Neural progenitor cell (in vitro differentiated cells): ENCODE measurements around the gene VPS26B. TPM values are rescaled to one million over a fixed set of nuclear protein-coding genes. Genes with fewer than 3 reads are reported as not detected.
A peak's percentile ranks its signal among the peaks of the same experiment; 100 is the strongest.

Experiments used
- DNase-seq: peaks from one replicate; pipeline ENCODE4 v3.0.0-alpha.2; 2016; ENCODE audit warnings: low spot score
- H2AFZ ChIP-seq: fragments of 200-600 bp; sonication (generic); replicated peaks from 2 replicates; pipeline ENCODE4 v1.6.1; 2016; ENCODE audit warnings: antibody characterized with exemption
- H3F3A ChIP-seq: fragments of 200-600 bp; sonication (generic); 2 replicates; pipeline ENCODE4 v1.6.1; 2016; ENCODE audit warnings: antibody characterized with exemption, low read depth
- H3K27ac ChIP-seq: fragments of 200-600 bp; sonication (generic); 2 replicates; pipeline ENCODE4 v1.5.1; 2016; ENCODE audit warnings: mild to moderate bottlenecking
- H3K27me3 ChIP-seq: fragments of 200-600 bp; sonication (generic); 2 replicates; pipeline ENCODE4 v1.6.1; 2016; ENCODE audit warnings: mild to moderate bottlenecking, moderate library complexity
- H3K36me3 ChIP-seq: fragments of 200-600 bp; sonication (generic); 2 replicates; pipeline ENCODE4 v1.5.1; 2016
- H3K4me1 ChIP-seq: fragments of 200-600 bp; sonication (generic); 2 replicates; pipeline ENCODE4 v1.6.1; 2016; ENCODE audit warnings: mixed run types
- H3K4me2 ChIP-seq: fragments of 200-600 bp; sonication (generic); 2 replicates; pipeline ENCODE4 v1.6.1; 2016
- H3K4me3 ChIP-seq: fragments of 200-600 bp; sonication (generic); 2 replicates; pipeline ENCODE4 v1.5.1; 2016
- H3K79me2 ChIP-seq: fragments of 200-600 bp; sonication (generic); 2 replicates; pipeline ENCODE4 v1.6.1; 2016; ENCODE audit warnings: low read depth
- H3K9ac ChIP-seq: fragments of 200-600 bp; sonication (generic); 2 replicates; pipeline ENCODE4 v1.6.1; 2016
- H3K9me3 ChIP-seq: fragments of 200-600 bp; sonication (generic); 2 replicates; pipeline ENCODE4 v1.5.1; 2016; ENCODE audit warnings: low read depth
- H4K20me1 ChIP-seq: fragments of 200-600 bp; sonication (generic); 2 replicates; pipeline ENCODE4 v1.6.1; 2016; ENCODE audit warnings: low read depth
- H3K27ac Mint-ChIP-seq: 3 replicates; pipeline ENCODE4 v1.8.0; 2021; ENCODE audit warnings: mixed read lengths
- H3K27me3 Mint-ChIP-seq: 2 replicates; pipeline ENCODE4 v1.8.0; 2022; ENCODE audit warnings: low read depth, mild to moderate bottlenecking, inconsistent platforms, moderate library complexity, mixed read lengths; ENCODE audit not compliant: insufficient read depth
- H3K36me3 Mint-ChIP-seq: 3 replicates; pipeline ENCODE4 v1.8.0; 2021; ENCODE audit warnings: mixed read lengths
- H3K4me1 Mint-ChIP-seq: 3 replicates; pipeline ENCODE4 v1.8.0; 2021; ENCODE audit warnings: mixed read lengths
- H3K4me3 Mint-ChIP-seq: 3 replicates; pipeline ENCODE4 v1.8.0; 2021; ENCODE audit warnings: mild to moderate bottlenecking, moderate library complexity, mixed read lengths
- H3K9me3 Mint-ChIP-seq: 3 replicates; pipeline ENCODE4 v1.8.0; 2020; ENCODE audit warnings: mixed read lengths
- CTCF ChIP-seq: fragments of 200-600 bp; sonication (generic); IDR thresholded peaks from 2 replicates; pipeline ENCODE4 v1.5.1; 2017; ENCODE audit warnings: antibody characterized with exemption, mild to moderate bottlenecking
- EZH2 ChIP-seq: fragments of 200-600 bp; sonication (generic); IDR thresholded peaks from 2 replicates; pipeline ENCODE4 v1.6.1; 2017; ENCODE audit warnings: antibody characterized with exemption, mild to moderate bottlenecking, moderate library complexity
- EZH2phosphoT487 ChIP-seq: fragments of 200-600 bp; sonication (generic); IDR thresholded peaks from 2 replicates; pipeline ENCODE4 v1.6.1; 2017; ENCODE audit warnings: antibody characterized with exemption
- total RNA-seq: library from RNA; depleted of rRNA; stranded (reverse); fragments of >200 nt; gene quantifications from 2 replicates; pipeline ENCODE4 v1.2.3, GENCODE V29; 2015; ENCODE audit warnings: low replicate concordance

The VPS26B gene
- total RNA-seq, 1 donor from 2014 or later = 17.6 TPM

GRCh38 chr11:134287561-134287960 lies 63.1 kb downstream of the VPS26B start:
- Histone ChIP-seq H2AFZ (no peak overlapping the region), H3K4me1 (no peaks in the 10 kb centered on the region), H3K9me3 (no peaks in the 10 kb centered on the region), H3K36me3 (no peaks in the 10 kb centered on the region), H3F3A (no peaks in the 10 kb centered on the region), H4K20me1 (no peaks in the 10 kb centered on the region), H3K27me3 (no peaks in the 10 kb centered on the region), H3K4me3 (no peak overlapping the region), H3K9ac (no peak overlapping the region), H3K4me2 (no peak overlapping the region), H3K27ac (no peak overlapping the region), H3K79me2 (no peaks in the 10 kb centered on the region)
- DNase-seq = no peak
- Mint-ChIP-seq H3K27ac (no peak overlapping the region), H3K27me3 (peaks cover 15% of the 10 kb centered on the region), H3K36me3 (no peaks in the 10 kb centered on the region), H3K4me3 (no peak overlapping the region), H3K4me1 (peaks cover 21% of the 10 kb centered on the region), H3K9me3 (no peaks in the 10 kb centered on the region)
- no peak for TF ChIP-seq EZH2
- TF ChIP-seq CTCF = no peak
- TF ChIP-seq EZH2phosphoT487 = no peak

GRCh38 chr11:134288486-134288885 lies 64.0 kb downstream of the VPS26B start:
- H3K9me3 ChIP-seq = no peaks in the 10 kb centered on the region
- H3K27ac ChIP-seq = no peak overlapping the region
- peaks cover 15% of the 10 kb centered on the region for H3K27me3 Mint-ChIP-seq
- no peak overlapping the region for H3K27ac Mint-ChIP-seq
- H3K27me3 ChIP-seq = no peaks in the 10 kb centered on the region
- peaks cover 21% of the 10 kb centered on the region for H3K4me1 Mint-ChIP-seq
- no peaks in the 10 kb centered on the region for H3K4me1 ChIP-seq
- H4K20me1 ChIP-seq = no peaks in the 10 kb centered on the region
- H3K4me2 ChIP-seq = no peak overlapping the region
- no peaks in the 10 kb centered on the region for H3K9me3 Mint-ChIP-seq
- H3K79me2 ChIP-seq = no peaks in the 10 kb centered on the region
- no peak overlapping the region for H3K9ac ChIP-seq
- H3K4me3 ChIP-seq = no peak overlapping the region
- H3F3A ChIP-seq = no peaks in the 10 kb centered on the region
- no peak overlapping the region for H2AFZ ChIP-seq
- H3K4me3 Mint-ChIP-seq = no peak overlapping the region
- no peaks in the 10 kb centered on the region for H3K36me3 ChIP-seq
- TF ChIP-seq EZH2 (no peak), EZH2phosphoT487 (no peak), CTCF (no peak)
- no peak for DNase-seq
- no peaks in the 10 kb centered on the region for H3K36me3 Mint-ChIP-seq

GRCh38 chr11:134289167-134289566 lies 64.7 kb downstream of the VPS26B start:
- no peak for DNase-seq
- no peaks in the 10 kb centered on the region for H3K36me3 ChIP-seq
- Mint-ChIP-seq H3K27me3 (peaks cover 13% of the 10 kb centered on the region), H3K4me3 (no peak overlapping the region), H3K4me1 (peaks cover 21% of the 10 kb centered on the region), H3K27ac (peak overlapping the region; percentile 23), H3K36me3 (no peaks in the 10 kb centered on the region), H3K9me3 (no peaks in the 10 kb centered on the region)
- H3K9ac ChIP-seq = no peak overlapping the region
- no peak overlapping the region for H2AFZ ChIP-seq
- H3K27me3 ChIP-seq = no peaks in the 10 kb centered on the region
- no peaks in the 10 kb centered on the region for H3F3A ChIP-seq
- H3K27ac ChIP-seq = no peak overlapping the region
- no peaks in the 10 kb centered on the region for H4K20me1 ChIP-seq
- H3K4me1 ChIP-seq = no peaks in the 10 kb centered on the region
- H3K4me2 ChIP-seq = no peak overlapping the region
- H3K4me3 ChIP-seq = no peak overlapping the region
- no peak for TF ChIP-seq EZH2
- no peak for TF ChIP-seq CTCF
- TF ChIP-seq EZH2phosphoT487 = no peak
- no peaks in the 10 kb centered on the region for H3K79me2 ChIP-seq
- no peaks in the 10 kb centered on the region for H3K9me3 ChIP-seq

- Histone ChIP-seq H3K4me1 (no peaks in the 10 kb centered on the region), H3K27me3 (no peaks in the 10 kb centered on the region), H2AFZ (no peak overlapping the region), H3K27ac (no peak overlapping the region), H3K4me3 (no peak overlapping the region), H3K4me2 (no peak overlapping the region), H3F3A (no peaks in the 10 kb centered on the region), H3K9me3 (no peaks in the 10 kb centered on the region), H4K20me1 (no peaks in the 10 kb centered on the region), H3K9ac (no peak overlapping the region), H3K36me3 (no peaks in the 10 kb centered on the region), H3K79me2 (no peaks in the 10 kb centered on the region)
- H3K27ac Mint-ChIP-seq = no peak overlapping the region
- TF ChIP-seq EZH2 (no peak), EZH2phosphoT487 (no peak), CTCF (no peak)
- peaks cover 21% of the 10 kb centered on the region for H3K4me1 Mint-ChIP-seq
- no peaks in the 10 kb centered on the region for H3K9me3 Mint-ChIP-seq
- H3K36me3 Mint-ChIP-seq = no peaks in the 10 kb centered on the region
- peak; percentile 50 for DNase-seq
- H3K4me3 Mint-ChIP-seq = no peak overlapping the region
- peaks cover 11% of the 10 kb centered on the region for H3K27me3 Mint-ChIP-seq
Measured at GRCh38 chr11:134289789-134290188, 65.3 kb downstream of the VPS26B start.
